HG03469 (cell line): ENCODE measurements around the gene CNTNAP2.
"Not testable (repeated sequence)": the region's sequence is repeated elsewhere in the genome, so short reads cannot be mapped to it uniquely, and the experiment has no call there.

ENCODE experiments used
- ATAC-seq: cut with Tn5 transposase; IDR thresholded peaks from one replicate; pipeline ENCODE4 v1.9.1; 2021; ENCODE audit warnings: mild to moderate bottlenecking, moderate library complexity, moderate number of reproducible peaks; ENCODE audit not compliant: unreplicated experiment

Gene CNTNAP2

GRCh38 chr7:146862415-146862814 lies 745.8 kb downstream of the CNTNAP2 start:
- ATAC-seq, result no peak

GRCh38 chr7:146864644-146865043 lies 748.0 kb downstream of the CNTNAP2 start:
- no peak for ATAC-seq

GRCh38 chr7:146865696-146866095 lies 749.1 kb downstream of the CNTNAP2 start:
- ATAC-seq, result no peak

GRCh38 chr7:146874722-146875121 lies 758.1 kb downstream of the CNTNAP2 start:
- ATAC-seq, result no peak

GRCh38 chr7:146875237-146875785 lies 758.7 kb downstream of the CNTNAP2 start:
- ATAC-seq, result no peak

- ATAC-seq, result no peak
Measured at GRCh38 chr7:146875981-146876380, 759.4 kb downstream of the CNTNAP2 start.

GRCh38 chr7:146876411-146876810 lies 759.8 kb downstream of the CNTNAP2 start:
- ATAC-seq, result no peak

- no peak for ATAC-seq
Measured at GRCh38 chr7:146878901-146879300, 762.3 kb downstream of the CNTNAP2 start.

GRCh38 chr7:146885231-146885630 lies 768.6 kb downstream of the CNTNAP2 start:
- no peak for ATAC-seq

GRCh38 chr7:146889806-146890555 lies 773.4 kb downstream of the CNTNAP2 start:
- no peak for ATAC-seq

GRCh38 chr7:146892151-146892550 lies 775.5 kb downstream of the CNTNAP2 start:
- no peak for ATAC-seq

GRCh38 chr7:146894927-146895326 lies 778.3 kb downstream of the CNTNAP2 start:
- ATAC-seq, result no peak

- ATAC-seq, result no peak
Measured at GRCh38 chr7:146902266-146902665, 785.7 kb downstream of the CNTNAP2 start.

GRCh38 chr7:146902728-146903127 lies 786.1 kb downstream of the CNTNAP2 start:
- ATAC-seq, result no peak

GRCh38 chr7:146905746-146906145 lies 789.1 kb downstream of the CNTNAP2 start:
- not testable (repeated sequence) for ATAC-seq

- no peak for ATAC-seq
Measured at GRCh38 chr7:146922782-146923181, 806.2 kb downstream of the CNTNAP2 start.

GRCh38 chr7:146926841-146927240 lies 810.2 kb downstream of the CNTNAP2 start:
- ATAC-seq, result no peak

GRCh38 chr7:146937836-146938235 lies 821.2 kb downstream of the CNTNAP2 start:
- ATAC-seq, result no peak

- ATAC-seq, result no peak
Measured at GRCh38 chr7:146943483-146943882, 826.9 kb downstream of the CNTNAP2 start.

- ATAC-seq, result no peak
Measured at GRCh38 chr7:146948703-146949102, 832.1 kb downstream of the CNTNAP2 start.

GRCh38 chr7:146956321-146956720 lies 839.7 kb downstream of the CNTNAP2 start:
- ATAC-seq, result no peak

GRCh38 chr7:146956853-146957252 lies 840.3 kb downstream of the CNTNAP2 start:
- no peak for ATAC-seq
